K562 (cell line): ENCODE data around the gene UBAP2. TPM values are rescaled to one million over a fixed set of nuclear protein-coding genes. Genes with fewer than 3 reads are reported as not detected.

Source experiments
- ATAC-seq: fragments of 200-7000 bp; cut with Tn5 transposase; 3 replicates; pipeline ENCODE4 v1.9.1; 2020; ENCODE audit warnings: moderate library complexity
- BruUV-seq: library from RNA; stranded (reverse); fragments of 400-500 nt; replicated peaks from 2 replicates; lab custom pipeline; 2021; lab: Mats Ljungman, UMichigan
- CTCF ChIA-PET: fragments of 300-600 bp; formaldehyde crosslinking; extraction: SDS; loops from one replicate; lab custom pipeline; 2021; ENCODE audit warnings: low intra/inter-chr PET ratio; lab: Yijun Ruan, JAX
- POLR2A ChIA-PET: fragments of 300-600, 350-650 bp; sonication (Branson Sonifier 250); formaldehyde crosslinking; extraction: SDS; loops from one replicate; lab custom pipeline; 2021; ENCODE audit warnings: antibody characterized with exemption, inconsistent platforms; lab: Yijun Ruan, JAX
- DNase-seq, 4 experiments: peaks; one replicate each; pipeline versions ENCODE4 v3.0.0 to v3.0.0-alpha.2; 2011 to 2018; ENCODE audit warnings: low spot score in 3 of 4, mixed read lengths in 3 of 4; ENCODE audit errors: extremely low read depth in 1 of 4
- FAIRE-seq: peaks from 2 replicates; lab custom pipeline; 2011; peaks lifted over from hg19 to GRCh38; lab: Jason Lieb, UNC
- H2AFZ ChIP-seq: 2 replicates; pipeline ENCODE4 v1.6.0; 2011; ENCODE audit warnings: low read depth, low read length, control low read depth, inconsistent platforms
- H3K27ac ChIP-seq: fragments of 200-600 bp; 3 replicates; pipeline ENCODE4 v1.8.0; 2011; ENCODE audit warnings: low read depth, mild to moderate bottlenecking, control low read depth, inconsistent platforms, low read length, moderate library complexity, mixed read lengths; ENCODE audit errors: extremely low read depth
- H3K27me3 ChIP-seq, 2 experiments: fragments of 300-600 bp in 1 of 2; 2 replicates in 1 of 2; 3 replicates in 1 of 2; pipeline versions ENCODE4 v1.6.0 to v1.8.0; 2011; ENCODE audit warnings: inconsistent platforms in 2 of 2, low read length in 2 of 2, mild to moderate bottlenecking in 1 of 2, mixed read lengths in 1 of 2, moderate library complexity in 1 of 2; ENCODE audit not compliant: control insufficient read depth in 2 of 2, insufficient read depth in 2 of 2
- H3K36me3 ChIP-seq: fragments of 300-600 bp; 3 replicates; pipeline ENCODE4 v1.8.0; 2011; ENCODE audit warnings: mild to moderate bottlenecking, low read length, inconsistent platforms; ENCODE audit not compliant: control insufficient read depth, insufficient read depth
- H3K4me1 ChIP-seq, 2 experiments: fragments of 200-600 bp in 1 of 2; replicated peaks in 1 of 2; 2 replicates in 1 of 2; 3 replicates in 1 of 2; pipeline versions ENCODE4 v1.5.1 to v1.8.0; 2011; ENCODE audit warnings: inconsistent platforms in 2 of 2, low read length in 2 of 2, mild to moderate bottlenecking in 1 of 2, mixed read lengths in 1 of 2, moderate library complexity in 1 of 2; ENCODE audit not compliant: control insufficient read depth in 2 of 2, insufficient read depth in 2 of 2
- H3K4me2 ChIP-seq: 2 replicates; pipeline ENCODE4 v1.6.1; 2011; ENCODE audit warnings: low read length, control low read depth, inconsistent platforms, mixed read lengths; ENCODE audit not compliant: insufficient read depth
- H3K4me3 ChIP-seq: fragments of 200-600 bp; sonication (generic), shearing (Covaris generic); 2 replicates; pipeline ENCODE4 v1.5.1; 2016; ENCODE audit warnings: control low read depth, inconsistent platforms
- H3K79me2 ChIP-seq: fragments of 200-600 bp; 3 replicates; pipeline ENCODE4 v1.8.0; 2011; ENCODE audit warnings: low read length, inconsistent platforms; ENCODE audit not compliant: control insufficient read depth, insufficient read depth
- H3K9ac ChIP-seq, 2 experiments: 2 replicates each; pipeline versions ENCODE4 v1.6.0 to v1.6.1; 2011; ENCODE audit warnings: low read depth in 2 of 2, low read length in 2 of 2, control low read depth in 1 of 2, inconsistent platforms in 1 of 2, mild to moderate bottlenecking in 1 of 2, mixed read lengths in 1 of 2; ENCODE audit not compliant: insufficient read depth in 1 of 2
- H3K9me1 ChIP-seq: one replicate; pipeline ENCODE4 v1.6.0; 2011; ENCODE audit warnings: inconsistent platforms, mild to moderate bottlenecking, low read length, moderate library complexity; ENCODE audit not compliant: control insufficient read depth, insufficient read depth
- H3K9me3 ChIP-seq: replicated peaks from 2 replicates; pipeline ENCODE4 v1.5.1; 2011; ENCODE audit warnings: low read depth, low read length, inconsistent platforms; ENCODE audit not compliant: control insufficient read depth, insufficient read depth
- H4K20me1 ChIP-seq: replicated peaks from 2 replicates; pipeline ENCODE4 v1.6.1; 2011; ENCODE audit warnings: low read length, inconsistent platforms, mixed read lengths; ENCODE audit not compliant: control insufficient read depth, insufficient read depth
- BHLHE40 ChIP-seq: IDR thresholded peaks from 2 replicates; pipeline ENCODE4 v1.6.1; 2011; ENCODE audit warnings: low read length, improper control_type of control experiment
- FOXP1 ChIP-seq: sonication (generic); formaldehyde crosslinking; IDR thresholded peaks from 2 replicates; pipeline ENCODE4 v1.8.0; 2022; ENCODE audit warnings: mild to moderate bottlenecking, missing genetic modification reagents
- HMG20A ChIP-seq: fragments of 450-650 bp; formaldehyde crosslinking; conservative IDR thresholded peaks from 2 replicates; pipeline ENCODE4 v1.4.0; 2020; ENCODE audit warnings: mild to moderate bottlenecking, mixed read lengths
- KLF16 ChIP-seq: IDR thresholded peaks from 2 replicates; pipeline ENCODE4 v1.6.1; 2016; ENCODE audit warnings: antibody characterized with exemption
- MBD2 ChIP-seq: sonication (generic); IDR thresholded peaks from 2 replicates; pipeline ENCODE4 v1.6.1; 2016; ENCODE audit warnings: low read depth, borderline replicate concordance
- MEF2D ChIP-seq: conservative IDR thresholded peaks from 2 replicates; pipeline ENCODE4 v1.6.1; 2016; ENCODE audit warnings: low read depth, missing genetic modification characterization, missing compliant biosample characterization
- NBN ChIP-seq: fragments of 450-650 bp; IDR thresholded peaks from 2 replicates; pipeline ENCODE4 v1.6.1; 2016; ENCODE audit warnings: low read depth, mild to moderate bottlenecking
- NEUROD1 ChIP-seq: fragments of 150-350 bp; IDR thresholded peaks from 2 replicates; pipeline ENCODE4 v1.6.1; 2014; ENCODE audit warnings: borderline replicate concordance, low read length, low read depth; ENCODE audit not compliant: partially characterized antibody
- NFRKB ChIP-seq: fragments of 450-650 bp; IDR thresholded peaks from 2 replicates; pipeline ENCODE4 v1.6.1; 2016; ENCODE audit warnings: low read depth
- NR2C1 ChIP-seq, 2 experiments: fragments of 450-650 bp; IDR thresholded peaks; 2 replicates each; pipeline ENCODE4 v1.6.1; 2017; ENCODE audit warnings: mild to moderate bottlenecking in 2 of 2, antibody characterized with exemption in 1 of 2, inconsistent platforms in 1 of 2, missing compliant biosample characterization in 1 of 2, missing genetic modification characterization in 1 of 2
- SIX5 ChIP-seq, 2 experiments: IDR thresholded peaks; 2 replicates each; pipeline ENCODE4 v1.6.1; 2011; ENCODE audit warnings: low read length in 2 of 2, borderline replicate concordance in 1 of 2, low read depth in 1 of 2, mild to moderate bottlenecking in 1 of 2, moderate library complexity in 1 of 2; ENCODE audit not compliant: insufficient read depth in 1 of 2
- STAT5B ChIP-seq: fragments of 250-450 bp; sonication (Bioruptor Pico); IDR thresholded peaks from 2 replicates; pipeline ENCODE4 v1.8.0; 2021; ENCODE audit warnings: mild to moderate bottlenecking, inconsistent platforms
- TGIF2 ChIP-seq: sonication (generic); formaldehyde crosslinking; IDR thresholded peaks from 2 replicates; pipeline ENCODE4 v1.8.1; 2022; ENCODE audit warnings: mild to moderate bottlenecking, missing genetic modification reagents, moderate library complexity
- ZNF174 ChIP-seq: fragments of 250-450 bp; sonication (Bioruptor Pico); IDR thresholded peaks from 2 replicates; pipeline ENCODE4 v1.4.0; 2020; ENCODE audit warnings: mild to moderate bottlenecking
- ZNF197 ChIP-seq: fragments of 200-800 bp; sonication (Bioruptor generic); IDR thresholded peaks from 2 replicates; pipeline ENCODE4 v1.6.1; 2016; ENCODE audit warnings: low read depth, missing genetic modification characterization, missing compliant biosample characterization
- ZNF41 ChIP-seq: fragments of 250-450 bp; sonication (Bioruptor Pico); conservative IDR thresholded peaks from 2 replicates; pipeline ENCODE4 v1.4.0; 2020; ENCODE audit warnings: mild to moderate bottlenecking
- WGBS: fragments of 100-300 bp; shearing (Covaris generic); methylation state at CpG from one replicate; pipeline ENCODE4 v1.1.6; 2016; ENCODE audit warnings: low coverage, mixed read lengths; ENCODE audit not compliant: insufficient coverage; ENCODE audit errors: missing lambda C conversion rate; 5-methylcytosine and 5-hydroxymethylcytosine counted together
- in situ Hi-C: fragments of 300-500 bp; cut with MboI; formaldehyde crosslinking; loops from 4 replicates; pipeline ENCODE4 v1.15.0; 2018; ENCODE audit warnings: inconsistent platforms, mixed read lengths
- intact Hi-C: fragments of 100-400 bp; cut with micrococcal nuclease; formaldehyde crosslinking; loops from 2 replicates; pipeline ENCODE4 v1.14.2; 2022
- polyA plus RNA-seq, 8 experiments: library from polyadenylated mRNA; depleted of rRNA in 4 of 8; stranded (reverse) in 5 of 8; unstranded in 3 of 8; fragments of >200 nt; fragmentation: Nextera tagmentation in 2 of 8; fragmentation: Illumina TruSeq in 1 of 8; extraction: Ambion mirVana in 2 of 8; extraction: Trizol in 1 of 8; gene quantifications; 2 replicates each; pipeline versions ENCODE4 v1.2.1 to v1.2.3, GENCODE V29; 2011 to 2014; ENCODE audit warnings: inconsistent platforms in 1 of 8, missing spikeins in 1 of 8
- total RNA-seq, 7 experiments: library from RNA; depleted of rRNA in 6 of 7; stranded (reverse); fragments of >200 nt in 6 of 7; fragmentation: Illumina TruSeq in 2 of 7; extraction: Trizol in 2 of 7; gene quantifications; 2 replicates each; pipeline versions ENCODE4 v1.2.1 to v1.2.3, GENCODE V29; 2011 to 2021; ENCODE audit warnings: low replicate concordance in 1 of 7
- TF ChIP-seq, protein P1 (sequence below): sonication (generic); IDR thresholded peaks from 2 replicates; pipeline ENCODE4 v1.6.1; 2016
- TF ChIP-seq, protein P2 (sequence below): sonication (generic); formaldehyde crosslinking; IDR thresholded peaks from 2 replicates; pipeline ENCODE4 v1.9.0; 2022; ENCODE audit warnings: mild to moderate bottlenecking, missing genetic modification reagents
- TF ChIP-seq, protein P3 (sequence below): fragments of 250-450 bp; sonication (Bioruptor Pico); IDR thresholded peaks from 2 replicates; pipeline ENCODE4 v1.8.0; 2021; ENCODE audit warnings: moderate library complexity, mild to moderate bottlenecking, inconsistent platforms

UBAP2 gene
- total and polyA plus RNA-seq, 9 of the 15 experiments (the other 6 are each of a cell fraction or from before 2014, with no cell fraction given) = 8.7 to 47.9 (median 18.7) TPM

DNA sequence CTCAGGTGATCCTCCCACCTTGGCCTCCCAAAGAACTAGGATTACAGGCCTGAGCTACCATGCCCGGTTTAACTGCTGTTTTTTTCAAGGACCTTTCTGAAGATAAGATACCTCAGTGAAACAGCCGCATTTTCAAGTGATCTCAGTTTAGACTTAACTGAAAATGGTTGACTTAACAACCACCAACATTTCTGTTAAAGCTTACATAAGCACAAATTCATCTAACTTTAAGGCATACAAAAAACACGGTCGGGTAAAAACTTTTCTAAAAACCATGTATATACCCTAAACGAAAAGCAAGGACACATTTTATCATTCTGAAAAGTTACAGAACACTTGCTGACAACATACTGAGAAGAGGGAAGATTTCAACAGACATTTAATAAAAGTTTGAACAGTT is 22.9 kb downstream of the UBAP2 start (continued):
- TF ChIP-seq, protein P1, sequence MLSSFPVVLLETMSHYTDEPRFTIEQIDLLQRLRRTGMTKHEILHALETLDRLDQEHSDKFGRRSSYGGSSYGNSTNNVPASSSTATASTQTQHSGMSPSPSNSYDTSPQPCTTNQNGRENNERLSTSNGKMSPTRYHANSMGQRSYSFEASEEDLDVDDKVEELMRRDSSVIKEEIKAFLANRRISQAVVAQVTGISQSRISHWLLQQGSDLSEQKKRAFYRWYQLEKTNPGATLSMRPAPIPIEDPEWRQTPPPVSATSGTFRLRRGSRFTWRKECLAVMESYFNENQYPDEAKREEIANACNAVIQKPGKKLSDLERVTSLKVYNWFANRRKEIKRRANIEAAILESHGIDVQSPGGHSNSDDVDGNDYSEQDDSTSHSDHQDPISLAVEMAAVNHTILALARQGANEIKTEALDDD = peak; percentile 41; the same call in 1 of the 2 replicates
- TF ChIP-seq STAT5B (CRISPR knock-in tag) (no peak), ZNF197 (CRISPR knock-in tag) (no peak)

DNA sequence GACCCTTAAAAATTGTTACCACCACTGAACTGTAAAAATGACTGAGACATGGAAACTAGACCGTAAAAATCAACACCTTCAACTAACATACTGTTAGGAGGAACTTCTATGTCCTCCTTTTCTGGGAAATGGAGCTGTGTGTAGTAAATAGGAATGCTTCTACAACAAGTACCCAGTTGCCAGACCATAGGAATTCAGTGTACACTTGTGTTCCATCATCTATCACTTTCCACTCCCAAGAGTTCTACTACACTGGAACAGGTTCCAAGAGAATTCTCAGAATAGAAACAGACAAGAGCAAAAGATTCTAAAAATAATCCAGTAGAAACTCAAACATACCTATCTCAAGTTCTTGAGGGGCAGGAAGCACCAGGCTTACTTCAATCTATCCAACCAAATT is 23.6 kb downstream of the UBAP2 start:
- Histone ChIP-seq H3K27ac (peak overlapping the region; percentile 55; the same call in 1 of the 3 replicates), H3K4me3 (no peak overlapping the region), H3K27me3 (no peaks in the 10 kb centered on the region), H2AFZ (no peak overlapping the region), H3K9ac (no peak overlapping the region), H3K4me1 (peaks cover 0 to 12% of the 10 kb centered on the region in 2 experiments; a peak in 2 of 5 replicates), H3K79me2 (peaks cover 82% of the 10 kb centered on the region), H4K20me1 (0 out of 2 replicates have a peak, but pooled peaks cover 9% of the 10 kb centered on the region), H3K4me2 (no peak overlapping the region), H3K9me1 (no peaks in the 10 kb centered on the region), H3K9me3 (no peaks in the 10 kb centered on the region), H3K36me3 (peaks cover 16% of the 10 kb centered on the region; the same call in 2 of the 3 replicates)
- DNase-seq (no peak), FAIRE-seq (no peak), ATAC-seq (no peak)
- in situ Hi-C loops = no loop called here
- ChIA-PET CTCF (interaction anchor here (0.7 kb wide), 1 partner anchor 106 kb away, joined by 3 read pairs; no protein-coding TSS in a partner anchor), POLR2A (interaction anchor here (1.3 kb wide), 1 partner anchor 23 kb away, joined by 3 read pairs; no protein-coding TSS in a partner anchor)
- intact Hi-C loops = no loop called here
- 78% methylated on average over 1 of the region's 1 CpG for WGBS
- BruUV-seq = no TSS peak
- TF ChIP-seq FOXP1 (no peak), HMG20A (CRISPR knock-in tag) (no peak), NFRKB (no peak), NEUROD1 (no peak), BHLHE40 (no peak), MEF2D (no peak), ZNF174 (CRISPR knock-in tag) (no peak), NR2C1 (IDR thresholded peaks at IDR 0.05) (no peak), NR2C1 (tag; IDR thresholded peaks at IDR 0.05) (no peak), MBD2 (no peak), NBN (no peak), SIX5 (IDR thresholded peaks at IDR 0.05; ENCODE audit: borderline replicate concordance in 1 of 2, insufficient read depth in 1 of 2, low read depth in 1 of 2, low read length in 2 of 2) (no peak), ZNF41 (CRISPR knock-in tag) (no peak), KLF16 (no peak), TGIF2 (CRISPR knock-in tag) (no peak)
- TF ChIP-seq, protein P2, sequence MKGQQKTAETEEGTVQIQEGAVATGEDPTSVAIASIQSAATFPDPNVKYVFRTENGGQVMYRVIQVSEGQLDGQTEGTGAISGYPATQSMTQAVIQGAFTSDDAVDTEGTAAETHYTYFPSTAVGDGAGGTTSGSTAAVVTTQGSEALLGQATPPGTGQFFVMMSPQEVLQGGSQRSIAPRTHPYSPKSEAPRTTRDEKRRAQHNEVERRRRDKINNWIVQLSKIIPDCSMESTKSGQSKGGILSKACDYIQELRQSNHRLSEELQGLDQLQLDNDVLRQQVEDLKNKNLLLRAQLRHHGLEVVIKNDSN = no peak
- TF ChIP-seq, protein P3, sequence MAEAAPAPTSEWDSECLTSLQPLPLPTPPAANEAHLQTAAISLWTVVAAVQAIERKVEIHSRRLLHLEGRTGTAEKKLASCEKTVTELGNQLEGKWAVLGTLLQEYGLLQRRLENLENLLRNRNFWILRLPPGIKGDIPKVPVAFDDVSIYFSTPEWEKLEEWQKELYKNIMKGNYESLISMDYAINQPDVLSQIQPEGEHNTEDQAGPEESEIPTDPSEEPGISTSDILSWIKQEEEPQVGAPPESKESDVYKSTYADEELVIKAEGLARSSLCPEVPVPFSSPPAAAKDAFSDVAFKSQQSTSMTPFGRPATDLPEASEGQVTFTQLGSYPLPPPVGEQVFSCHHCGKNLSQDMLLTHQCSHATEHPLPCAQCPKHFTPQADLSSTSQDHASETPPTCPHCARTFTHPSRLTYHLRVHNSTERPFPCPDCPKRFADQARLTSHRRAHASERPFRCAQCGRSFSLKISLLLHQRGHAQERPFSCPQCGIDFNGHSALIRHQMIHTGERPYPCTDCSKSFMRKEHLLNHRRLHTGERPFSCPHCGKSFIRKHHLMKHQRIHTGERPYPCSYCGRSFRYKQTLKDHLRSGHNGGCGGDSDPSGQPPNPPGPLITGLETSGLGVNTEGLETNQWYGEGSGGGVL = no peak
